ENCODE data around the gene REXO2. TPM values are rescaled to one million over a fixed set of nuclear protein-coding genes. Genes with fewer than 3 reads are reported as not detected.

Gene REXO2
- total RNA-seq, 2 donors from 2014 or later, result 37.8 to 41.8 TPM

DNA sequence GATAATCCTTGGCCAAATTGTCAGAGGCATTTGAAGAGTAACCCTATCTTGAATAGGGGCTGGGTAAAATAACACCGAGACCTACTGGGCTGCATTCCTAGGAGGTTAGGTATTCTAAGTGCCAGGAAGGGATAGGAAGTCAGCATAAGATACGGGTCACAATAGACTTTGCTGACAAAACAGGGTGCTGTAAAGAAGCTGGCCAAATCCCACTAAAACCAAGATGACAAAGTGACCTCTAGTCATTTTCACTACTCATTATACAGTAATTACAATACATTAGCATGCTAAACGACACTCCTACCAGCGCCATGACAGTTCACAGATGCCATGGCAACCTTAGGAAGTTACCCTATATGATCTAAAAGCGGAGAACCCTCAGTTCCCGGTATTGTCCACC lies 964 bp upstream of the REXO2 start:
- ATAC-seq (no peak), DNase-seq (no peak)
- intact Hi-C loops (cut with DNase I, micrococcal nuclease), result no loop called here

DNA sequence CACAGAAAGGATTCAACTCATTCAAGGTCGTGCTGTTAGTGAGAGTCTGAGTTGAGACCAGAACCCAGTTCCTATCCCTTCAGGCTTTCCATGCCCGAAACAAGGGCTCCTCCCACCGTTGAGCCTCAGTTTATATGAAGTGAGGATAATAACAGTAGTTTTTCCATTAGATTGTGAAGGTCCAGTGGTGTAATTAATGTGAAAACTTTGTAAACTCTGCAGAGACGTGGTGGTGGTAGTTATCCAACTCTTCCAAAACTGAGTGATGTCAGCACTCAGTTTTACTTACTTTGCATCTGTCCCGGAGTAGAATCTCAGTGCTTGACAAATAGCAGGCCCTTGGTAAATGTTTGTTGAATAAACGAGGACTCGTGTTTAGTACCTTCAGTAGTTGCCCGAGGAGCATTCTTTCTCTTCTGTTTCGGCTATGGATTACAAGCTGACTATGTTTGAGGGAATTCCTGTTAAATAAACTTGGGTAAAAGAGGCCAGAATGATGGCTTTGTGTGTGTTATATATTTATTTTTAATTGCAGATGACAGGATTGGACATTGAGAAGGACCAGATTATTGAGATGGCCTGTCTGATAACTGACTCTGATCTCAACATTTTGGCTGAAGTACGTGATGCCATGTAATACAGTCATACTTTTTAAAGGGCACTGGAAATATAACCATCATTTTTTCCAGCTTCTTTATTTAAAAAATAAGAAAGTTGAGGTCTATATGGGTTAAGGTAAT lies 1.0 kb downstream of the REXO2 start:
- DNase-seq (no peak), ATAC-seq (no peak)
- intact Hi-C loops (cut with DNase I, micrococcal nuclease), result loop anchor here in 1 of 2 donors (10.0 kb wide), 1 partner anchor 95 kb away; no protein-coding TSS in a partner anchor

DNA sequence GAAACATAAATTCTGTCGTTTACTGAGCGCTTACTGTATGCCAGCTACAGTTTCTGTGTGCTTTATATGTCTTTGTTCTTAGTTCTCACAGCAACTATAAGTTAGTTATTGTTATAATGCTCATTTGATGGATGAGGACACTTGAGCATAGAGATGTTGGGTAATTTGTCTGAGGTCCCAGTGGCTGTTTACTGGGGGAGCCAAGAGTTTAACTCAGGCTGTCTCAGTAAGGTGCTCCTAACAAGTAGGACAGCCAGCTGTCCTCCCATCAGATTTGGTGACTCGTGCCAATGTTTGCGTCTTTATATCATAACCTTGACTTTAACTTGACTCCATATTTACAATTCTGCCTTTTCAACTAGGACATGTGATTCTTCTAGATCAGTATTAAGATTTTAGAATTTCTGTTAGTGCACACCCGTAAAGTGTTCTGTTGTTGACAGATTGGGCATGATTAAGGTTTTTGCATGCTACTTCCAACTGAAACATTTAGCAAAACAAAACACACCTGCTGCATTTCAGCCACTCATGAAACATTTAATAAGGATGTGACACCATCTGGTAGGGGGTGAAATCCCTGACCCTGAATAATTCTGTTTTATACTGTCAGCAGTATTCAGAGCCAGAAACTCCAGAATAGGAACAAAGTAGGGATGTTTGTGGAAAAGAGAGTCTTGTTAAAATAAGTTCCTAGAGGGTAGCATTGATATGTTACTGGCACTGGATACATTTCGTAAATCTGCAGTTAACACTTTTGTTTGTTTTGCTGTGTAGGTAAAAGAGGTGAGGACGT lies 1.9 kb downstream of the REXO2 start:
- no peak for ATAC-seq
- intact Hi-C loops (cut with DNase I, micrococcal nuclease), result loop anchor here in 1 of 2 donors (10.0 kb wide), 1 partner anchor 96 kb away; no protein-coding TSS in a partner anchor
- no peak for DNase-seq

GRCh38 chr11:114441921-114442320 lies 2.7 kb downstream of the REXO2 start:
- intact Hi-C loops (cut with DNase I, micrococcal nuclease), result loop anchor here in 1 of 2 donors (10.0 kb wide), 1 partner anchor 97 kb away; no protein-coding TSS in a partner anchor
- DNase-seq, result no peak
- no peak for ATAC-seq

DNA sequence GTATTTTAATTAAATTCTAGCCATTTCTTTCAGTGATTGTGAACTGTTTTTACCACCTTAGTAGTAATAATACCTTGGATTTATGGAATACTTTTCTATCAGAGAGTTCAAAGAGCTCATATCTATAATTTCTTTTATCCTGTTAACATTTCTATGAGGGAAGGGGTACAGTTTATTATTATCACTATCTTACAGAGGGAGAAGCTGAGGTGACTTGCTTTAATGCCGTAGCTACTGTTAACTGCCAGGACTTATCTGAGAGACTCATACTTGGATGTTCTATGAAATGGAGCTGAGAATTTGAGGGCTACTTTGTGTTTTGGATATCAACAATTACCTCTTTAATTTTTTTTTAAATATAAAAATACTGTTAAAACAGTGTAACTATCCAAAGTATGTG lies 3.3 kb downstream of the REXO2 start:
- ATAC-seq, result no peak

DNA sequence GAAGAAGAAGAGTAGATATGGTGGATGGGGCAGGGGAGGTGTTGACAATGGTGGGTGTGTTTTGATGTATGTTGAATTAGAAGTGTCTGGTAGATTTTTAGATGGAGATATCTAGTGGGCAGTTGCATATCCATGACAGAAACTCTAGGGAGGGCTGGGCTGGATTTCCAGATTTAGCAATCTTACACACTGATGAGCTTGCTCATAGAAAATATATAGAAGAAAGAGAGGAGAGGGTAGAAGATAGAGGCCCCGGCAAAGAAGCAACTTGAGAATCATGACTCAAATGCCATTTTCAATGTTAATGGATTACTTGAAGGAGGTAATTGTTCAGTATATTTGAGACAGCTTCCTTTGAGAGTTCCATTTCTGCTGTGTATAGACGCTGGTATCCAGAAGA lies 8.2 kb downstream of the REXO2 start:
- DNase-seq (no peak), ATAC-seq (no peak)
- intact Hi-C loops (cut with DNase I, micrococcal nuclease), result loop anchor here in 1 of 2 donors (10.0 kb wide), 1 partner anchor 103 kb away; no protein-coding TSS in a partner anchor

More for the DNA sequence above, 3.3 kb downstream of the REXO2 start:
- no peak for DNase-seq
- intact Hi-C loops (cut with DNase I, micrococcal nuclease), result loop anchor here in 1 of 2 donors (10.0 kb wide), 1 partner anchor 98 kb away; no protein-coding TSS in a partner anchor

- no peak for DNase-seq
- no peak for ATAC-seq
- intact Hi-C loops (cut with DNase I, micrococcal nuclease), result loop anchor here in 1 of 2 donors (10.0 kb wide), 1 partner anchor 103 kb away; no protein-coding TSS in a partner anchor
Measured at GRCh38 chr11:114447892-114448291, 8.6 kb downstream of the REXO2 start.

DNA sequence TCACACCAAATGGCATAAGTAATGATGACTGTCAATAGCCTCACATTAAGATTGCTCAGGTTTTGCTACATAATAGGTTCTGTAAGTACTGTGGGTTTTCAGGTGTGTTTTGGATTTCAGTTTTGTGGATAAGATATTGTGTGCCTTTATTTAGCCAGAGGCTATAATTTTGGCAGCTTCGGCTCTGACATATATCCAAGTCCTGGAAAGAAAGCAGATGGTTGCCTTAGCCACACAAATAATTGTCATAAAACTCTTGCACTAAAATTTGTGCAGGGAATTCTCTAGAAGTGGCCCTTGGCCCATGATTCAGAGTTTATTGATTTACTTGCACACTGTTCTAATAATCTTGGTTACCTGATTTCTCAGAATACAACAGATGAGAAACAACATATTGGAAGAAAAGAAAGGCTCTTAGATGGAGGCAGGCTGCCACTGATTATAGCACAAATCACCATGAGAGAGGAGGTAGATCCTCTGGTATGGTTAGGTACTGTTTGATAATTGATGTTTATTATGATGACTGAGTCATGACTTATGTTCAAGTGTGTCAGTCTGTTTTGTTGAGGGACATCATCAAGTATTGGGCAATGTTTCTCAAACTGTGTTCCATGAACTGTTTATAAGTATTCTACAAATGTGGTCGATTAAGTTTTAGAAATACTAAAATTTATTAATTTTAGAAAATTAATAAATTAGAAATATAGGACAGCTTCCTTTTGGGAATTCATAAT lies 9.6 kb downstream of the REXO2 start:
- intact Hi-C loops (cut with DNase I, micrococcal nuclease), result loop anchor here in 1 of 2 donors (10.0 kb wide), 1 partner anchor 104 kb away; no protein-coding TSS in a partner anchor
- no peak for DNase-seq
- no peak for ATAC-seq

DNA sequence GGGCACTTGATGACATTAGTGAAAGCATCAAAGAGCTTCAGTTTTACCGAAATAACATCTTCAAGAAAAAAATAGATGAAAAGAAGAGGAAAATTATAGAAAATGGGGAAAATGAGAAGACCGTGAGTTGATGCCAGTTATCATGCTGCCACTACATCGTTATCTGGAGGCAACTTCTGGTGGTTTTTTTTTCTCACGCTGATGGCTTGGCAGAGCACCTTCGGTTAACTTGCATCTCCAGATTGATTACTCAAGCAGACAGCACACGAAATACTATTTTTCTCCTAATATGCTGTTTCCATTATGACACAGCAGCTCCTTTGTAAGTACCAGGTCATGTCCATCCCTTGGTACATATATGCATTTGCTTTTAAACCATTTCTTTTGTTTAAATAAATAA lies 10.6 kb downstream of the REXO2 start:
- ATAC-seq, result no peak
- intact Hi-C loops (cut with DNase I, micrococcal nuclease), result loop anchor here in 1 of 2 donors (10.0 kb wide), 1 partner anchor 105 kb away; no protein-coding TSS in a partner anchor
- no peak for DNase-seq

DNA sequence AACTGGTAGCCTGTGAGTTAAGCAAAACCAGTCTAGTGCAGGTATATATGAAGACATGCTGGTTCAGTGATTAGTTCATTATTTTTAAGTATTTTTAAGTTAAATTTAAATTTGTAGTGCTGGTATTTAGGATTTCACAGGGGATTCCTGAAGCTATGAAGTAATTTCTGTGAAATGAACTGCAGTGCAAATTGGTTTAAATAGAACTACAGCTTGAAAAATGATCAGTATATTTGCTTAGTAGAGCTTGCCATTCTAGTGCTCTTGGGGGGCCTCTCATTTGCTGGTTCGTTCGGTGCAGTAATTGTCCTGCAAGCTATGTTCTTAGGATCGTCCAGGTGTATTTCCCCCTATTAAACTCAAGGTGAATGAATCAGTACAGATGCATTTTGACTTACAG lies 13.1 kb downstream of the REXO2 start:
- ATAC-seq (no peak), DNase-seq (no peak)
- intact Hi-C loops (cut with DNase I, micrococcal nuclease), result no loop called here

GRCh38 chr11:114463999-114464398 lies 24.7 kb downstream of the REXO2 start:
- ATAC-seq, result no peak
- intact Hi-C loops (cut with DNase I, micrococcal nuclease), result no loop called here

GRCh38 chr11:114466742-114467141 lies 27.5 kb downstream of the REXO2 start:
- intact Hi-C loops (cut with DNase I, micrococcal nuclease), result no loop called here
- ATAC-seq (no peak), DNase-seq (no peak)

More at GRCh38 chr11:114463999-114464398, 24.7 kb downstream of the REXO2 start:
- DNase-seq, result no peak

DNA sequence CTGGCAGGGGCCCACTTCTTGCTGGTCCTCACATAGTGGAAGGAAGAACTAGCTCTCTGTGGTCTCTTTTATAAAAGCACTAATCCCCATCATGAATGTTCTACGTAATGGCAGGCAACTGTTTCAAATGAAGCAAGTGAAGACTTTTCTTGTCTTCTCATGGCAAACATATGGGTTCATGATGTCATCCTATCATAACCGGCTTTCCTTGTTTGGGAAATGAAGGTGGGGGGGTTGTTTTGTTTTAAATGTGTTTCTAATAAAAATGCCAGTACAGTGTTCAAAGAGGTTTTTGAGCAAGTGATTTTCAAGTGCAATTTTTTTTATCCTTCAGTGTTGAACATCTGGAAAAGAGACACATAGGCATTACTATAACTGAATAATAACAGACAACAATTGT lies 33.4 kb downstream of the REXO2 start:
- DNase-seq, result no peak
- intact Hi-C loops (cut with DNase I, micrococcal nuclease), result no loop called here
- no peak for ATAC-seq

GRCh38 chr11:114478001-114478410 lies 38.7 kb downstream of the REXO2 start:
- DNase-seq, result no peak
- intact Hi-C loops (cut with DNase I, micrococcal nuclease), result no loop called here

DNA sequence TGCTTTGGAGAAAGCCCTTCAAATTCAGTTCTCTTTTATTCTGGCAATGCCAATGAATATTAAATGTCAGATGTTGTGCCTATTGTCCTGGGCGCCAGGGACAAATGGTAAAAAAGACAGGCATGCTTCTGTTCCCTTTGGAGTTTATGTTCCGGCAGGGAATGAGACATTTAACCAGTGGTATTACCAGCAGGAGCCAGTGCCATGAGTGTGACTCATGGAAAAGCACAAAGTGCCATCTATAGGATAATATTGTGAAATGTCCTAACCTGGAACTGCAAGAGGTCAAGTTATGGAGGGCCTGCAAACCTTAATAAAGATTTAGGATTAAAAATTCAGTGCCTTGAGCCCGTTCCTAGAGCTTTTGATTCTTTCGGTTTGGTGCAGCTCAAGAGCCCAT lies 39.5 kb downstream of the REXO2 start:
- ATAC-seq (no peak), DNase-seq (no peak)
- intact Hi-C loops (cut with DNase I, micrococcal nuclease), result no loop called here

More at GRCh38 chr11:114478001-114478410, 38.7 kb downstream of the REXO2 start:
- ATAC-seq, result no peak

DNA sequence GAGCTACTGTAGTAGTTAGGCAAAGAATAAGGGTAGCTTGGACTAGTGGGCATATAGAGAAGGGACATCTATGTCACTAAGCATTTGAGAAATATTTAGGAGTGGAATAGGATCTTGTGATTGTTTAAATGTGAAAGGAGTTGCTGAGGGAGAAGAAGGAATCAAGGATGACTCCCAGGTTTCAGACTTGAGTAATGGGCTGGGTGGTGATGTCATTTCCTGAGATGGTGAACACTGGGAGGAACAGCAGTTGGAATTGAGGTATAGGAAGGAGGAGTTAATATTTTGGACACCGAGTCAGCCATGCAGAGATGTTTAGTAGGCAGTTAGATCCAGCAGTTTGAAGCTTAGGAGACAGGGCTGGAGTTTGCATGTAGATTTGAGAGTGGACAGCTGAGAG lies 40.1 kb downstream of the REXO2 start:
- intact Hi-C loops (cut with DNase I, micrococcal nuclease), result no loop called here
- DNase-seq, result no peak
- no peak for ATAC-seq

GRCh38 chr11:114482114-114482513 lies 42.8 kb downstream of the REXO2 start:
- no peak for ATAC-seq
- no peak for DNase-seq
- intact Hi-C loops (cut with DNase I, micrococcal nuclease), result no loop called here

DNA sequence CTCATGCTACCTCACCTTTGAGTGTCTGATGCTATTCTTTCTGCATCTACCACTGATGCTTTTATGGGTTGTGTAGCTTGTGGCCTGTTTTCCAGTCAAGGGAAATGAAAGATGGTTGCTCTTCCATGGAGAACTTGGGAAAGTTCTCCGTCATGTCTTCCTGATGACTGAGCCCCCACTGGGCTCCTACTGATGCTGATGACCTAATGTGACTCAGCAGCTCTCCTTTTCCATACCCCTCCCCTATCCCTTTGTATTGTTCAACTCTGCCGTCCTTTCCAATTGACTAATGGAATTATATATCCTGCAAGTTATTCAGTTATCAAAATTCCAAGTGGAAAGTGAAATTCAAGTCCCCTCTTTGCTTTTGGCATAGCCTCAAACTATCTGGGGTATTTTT lies 44.7 kb downstream of the REXO2 start:
- intact Hi-C loops (cut with DNase I, micrococcal nuclease), result no loop called here
- ATAC-seq (no peak), DNase-seq (no peak)

- no peak for DNase-seq
- peak; percentile 40 for ATAC-seq
- intact Hi-C loops (cut with DNase I, micrococcal nuclease), result no loop called here
Measured at GRCh38 chr11:114496915-114497314, 57.6 kb downstream of the REXO2 start.

Data from left colon (tissue), 2 donors.